Psoas muscle (tissue), 8 donors: ENCODE data around the gene ROBO1. TPM values are rescaled to one million over a fixed set of nuclear protein-coding genes. Genes with fewer than 3 reads are reported as not detected.

Experiments used
- ATAC-seq, 4 donors: fragments of 200-7000 bp; cut with Tn5 transposase; one replicate each; pipeline ENCODE4 v1.9.1; 2020; ENCODE audit warnings: moderate library complexity in 3 of 4, mild to moderate bottlenecking in 2 of 4
- DNase-seq, 2 donors: peaks; one replicate each; pipeline ENCODE4 v3.0.0-alpha.2; 2020
- H3K27ac ChIP-seq: fragments of 200-600 bp; one replicate; pipeline ENCODE4 v1.8.0; 2022
- H3K27me3 ChIP-seq, 3 donors: fragments of 200-600 bp in 1 of 3; one replicate each; pipeline versions ENCODE4 v1.6.1 to v1.8.0; 2013 to 2022; ENCODE audit warnings: low read length in 2 of 3, mild to moderate bottlenecking in 2 of 3, moderate library complexity in 1 of 3; ENCODE audit not compliant: insufficient read depth in 3 of 3
- H3K36me3 ChIP-seq, 2 donors: fragments of 200-600 bp in 1 of 2; one replicate each; pipeline versions ENCODE4 v1.6.1 to v1.8.0; 2013 to 2022; ENCODE audit warnings: low read depth in 1 of 2, mild to moderate bottlenecking in 1 of 2, moderate library complexity in 1 of 2; ENCODE audit not compliant: insufficient read depth in 1 of 2
- H3K4me1 ChIP-seq: fragments of 200-600 bp; one replicate; pipeline ENCODE4 v1.8.0; 2022
- H3K4me3 ChIP-seq: fragments of 200-600 bp; one replicate; pipeline ENCODE4 v1.8.0; 2022; ENCODE audit warnings: mild to moderate bottlenecking
- H3K9me3 ChIP-seq: fragments of 200-600 bp; one replicate; pipeline ENCODE4 v1.8.0; 2022
- WGBS, 3 donors: extraction: QIAGEN DNeasy Blood & Tissue Kit; methylation state at CpG; one replicate each; pipeline versions ENCODE4 v1.1.6 to v1.1.7; 2013; 5-methylcytosine and 5-hydroxymethylcytosine counted together
- intact Hi-C, 2 donors: fragments of 100-400 bp; cut with DNase I; formaldehyde crosslinking; loops; one replicate each; pipeline versions ENCODE4 v1.11.0 to v1.14.2; 2022
- polyA plus RNA-seq, 3 donors: library from polyadenylated mRNA; stranded (reverse); fragments of 200-250 nt; gene quantifications; one replicate each; pipeline ENCODE4 v1.2.3, GENCODE V29; 2013
- total RNA-seq, 4 donors: library from RNA; stranded (reverse); fragmentation: NEBNext Ultra II Directional in 2 of 4; extraction: Animal tissue kit (Norgen Biotek cat#: 25700) in 2 of 4; gene quantifications; one replicate each; pipeline versions ENCODE4 v1.2.1 to v1.2.4, GENCODE V29; 2021 to 2023
- TF ChIP-seq, protein P1 (sequence below): fragments of 200-600 bp; IDR thresholded peaks from one replicate; pipeline ENCODE4 v1.8.0; 2022; ENCODE audit warnings: antibody characterized with exemption
- donor health status: healthy with polysubstance abuse.
- donor health status: DM: no; HTN: no; CAD: no; lungs with moderate emphysema.
- donor health status: Bipolar disorder and iron deficiency.
- donor health status: healthy.
- donor health status: DM: yes; HTN: yes; CAD: no.
- donor health status: DM: no; HTN: no; CAD: no.
- donor health status: DM: no; HTN: no; CAD: no.
- donor health status: DM: yes; HTN: yes; CAD: no.

Gene ROBO1
- total and polyA plus RNA-seq, 7 donors = 0.52 to 14.0 (median 4.9) TPM

DNA sequence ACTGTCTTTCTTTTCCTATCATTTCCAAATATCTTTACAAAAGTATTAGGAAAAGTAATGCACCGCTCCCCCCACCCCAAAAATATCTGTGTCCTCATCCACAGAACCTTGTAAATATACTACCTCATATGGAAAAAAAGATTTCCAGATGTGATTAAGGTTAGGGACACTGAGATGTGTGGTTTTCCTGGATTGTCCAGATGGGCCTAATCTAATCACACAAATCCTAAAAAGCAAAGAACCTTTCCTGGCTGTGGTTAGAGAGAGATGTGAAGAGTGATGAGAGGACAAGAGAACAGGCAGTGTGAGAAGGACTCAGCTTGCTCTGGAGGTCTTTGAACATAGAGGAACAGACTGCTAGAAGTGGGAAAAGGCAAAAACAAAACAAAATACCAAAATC, 77.7 kb downstream of the ROBO1 start:
- TF ChIP-seq, protein P1, sequence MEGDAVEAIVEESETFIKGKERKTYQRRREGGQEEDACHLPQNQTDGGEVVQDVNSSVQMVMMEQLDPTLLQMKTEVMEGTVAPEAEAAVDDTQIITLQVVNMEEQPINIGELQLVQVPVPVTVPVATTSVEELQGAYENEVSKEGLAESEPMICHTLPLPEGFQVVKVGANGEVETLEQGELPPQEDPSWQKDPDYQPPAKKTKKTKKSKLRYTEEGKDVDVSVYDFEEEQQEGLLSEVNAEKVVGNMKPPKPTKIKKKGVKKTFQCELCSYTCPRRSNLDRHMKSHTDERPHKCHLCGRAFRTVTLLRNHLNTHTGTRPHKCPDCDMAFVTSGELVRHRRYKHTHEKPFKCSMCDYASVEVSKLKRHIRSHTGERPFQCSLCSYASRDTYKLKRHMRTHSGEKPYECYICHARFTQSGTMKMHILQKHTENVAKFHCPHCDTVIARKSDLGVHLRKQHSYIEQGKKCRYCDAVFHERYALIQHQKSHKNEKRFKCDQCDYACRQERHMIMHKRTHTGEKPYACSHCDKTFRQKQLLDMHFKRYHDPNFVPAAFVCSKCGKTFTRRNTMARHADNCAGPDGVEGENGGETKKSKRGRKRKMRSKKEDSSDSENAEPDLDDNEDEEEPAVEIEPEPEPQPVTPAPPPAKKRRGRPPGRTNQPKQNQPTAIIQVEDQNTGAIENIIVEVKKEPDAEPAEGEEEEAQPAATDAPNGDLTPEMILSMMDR = no peak
- DNase-seq (no peak), ATAC-seq (no peak)
- Histone ChIP-seq H3K27ac (no peak overlapping the region), H3K9me3 (no peaks in the 10 kb centered on the region), H3K36me3 (no peaks in the 10 kb centered on the region), H3K4me3 (no peak overlapping the region), H3K4me1 (no peaks in the 10 kb centered on the region), H3K27me3 (no peaks in the 10 kb centered on the region)
- intact Hi-C loops = no loop called here
- WGBS, 3 donors = 67 to 88% (median 74%) methylated on average over 1 of the region's 1 CpG

DNA sequence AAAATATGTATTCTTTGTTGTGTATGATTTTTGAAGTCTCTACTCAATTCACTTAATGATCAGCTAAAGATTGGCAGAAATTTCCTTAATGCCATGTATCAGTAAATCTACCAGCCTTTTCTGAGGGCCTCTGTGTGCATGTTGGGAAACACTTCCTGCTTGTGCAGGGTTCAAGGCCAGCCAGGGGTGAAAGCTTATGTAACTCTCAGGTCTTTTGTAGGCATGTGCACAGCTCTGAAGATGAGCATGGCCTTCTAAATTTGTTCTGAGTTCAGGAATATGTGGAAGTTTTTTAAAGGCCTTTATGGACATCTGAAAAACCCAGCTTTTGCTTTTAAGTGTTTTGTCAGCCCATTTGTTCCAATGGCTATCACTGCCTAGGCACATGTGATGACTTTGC, 82.7 kb downstream of the ROBO1 start:
- intact Hi-C loops = no loop called here
- H3K27ac ChIP-seq = no peak overlapping the region
- H3K4me3 ChIP-seq = no peak overlapping the region
- no peaks in the 10 kb centered on the region for H3K9me3 ChIP-seq
- TF ChIP-seq, protein P1 = no peak
- no peak for DNase-seq
- H3K4me1 ChIP-seq = no peaks in the 10 kb centered on the region
- no peaks in the 10 kb centered on the region for H3K36me3 ChIP-seq
- ATAC-seq = no peak
- no peaks in the 10 kb centered on the region for H3K27me3 ChIP-seq

DNA sequence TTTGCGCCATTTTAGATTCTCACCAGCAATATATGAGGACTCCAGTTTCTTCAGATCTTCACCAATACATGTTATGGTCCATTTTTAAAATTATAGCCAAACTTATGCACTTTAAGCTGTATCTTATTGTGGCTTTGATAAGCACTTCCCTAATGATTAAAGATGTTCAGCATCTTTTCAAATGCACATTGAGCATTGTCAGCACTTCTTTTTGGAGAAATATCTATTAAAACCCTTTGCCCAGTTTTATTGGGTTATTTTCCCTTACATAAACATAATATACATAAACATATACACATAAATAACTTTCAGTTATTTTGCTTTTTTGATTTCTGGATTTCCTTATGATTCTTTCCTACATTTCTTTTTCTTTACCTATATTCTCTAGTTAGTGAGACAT, 83.8 kb downstream of the ROBO1 start:
- Histone ChIP-seq H3K36me3 (no peaks in the 10 kb centered on the region), H3K4me3 (no peak overlapping the region), H3K4me1 (no peaks in the 10 kb centered on the region), H3K27me3 (no peaks in the 10 kb centered on the region), H3K9me3 (no peaks in the 10 kb centered on the region), H3K27ac (no peak overlapping the region)
- TF ChIP-seq, protein P1 = no peak
- 94 to 100% (median 100%) methylated on average over 1 of the region's 1 CpG for WGBS, 3 donors
- intact Hi-C loops = no loop called here
- ATAC-seq (no peak), DNase-seq (no peak)

DNA sequence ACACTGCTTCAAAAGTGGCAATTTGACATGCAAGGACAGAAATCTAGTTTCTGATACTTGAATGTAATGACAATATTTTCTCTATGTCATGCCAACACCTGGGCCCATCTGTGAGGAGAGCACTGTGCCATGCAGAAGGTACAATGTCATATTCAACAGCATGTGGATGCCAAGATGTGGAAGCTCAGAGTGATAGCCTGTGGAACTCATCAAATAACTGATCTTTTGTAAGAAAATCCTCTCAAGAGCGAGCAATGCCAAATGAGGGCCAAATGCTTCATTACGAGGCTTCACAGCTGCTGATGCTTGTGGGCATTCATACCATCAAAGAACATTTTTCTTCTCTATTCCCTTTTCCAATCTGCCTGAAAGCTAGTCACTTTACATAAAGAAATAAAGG, 95.1 kb downstream of the ROBO1 start:
- no peak for ATAC-seq
- 21 to 32% (median 31%) methylated on average over 2 of the region's 2 CpGs for WGBS, 3 donors
- intact Hi-C loops = no loop called here

DNA sequence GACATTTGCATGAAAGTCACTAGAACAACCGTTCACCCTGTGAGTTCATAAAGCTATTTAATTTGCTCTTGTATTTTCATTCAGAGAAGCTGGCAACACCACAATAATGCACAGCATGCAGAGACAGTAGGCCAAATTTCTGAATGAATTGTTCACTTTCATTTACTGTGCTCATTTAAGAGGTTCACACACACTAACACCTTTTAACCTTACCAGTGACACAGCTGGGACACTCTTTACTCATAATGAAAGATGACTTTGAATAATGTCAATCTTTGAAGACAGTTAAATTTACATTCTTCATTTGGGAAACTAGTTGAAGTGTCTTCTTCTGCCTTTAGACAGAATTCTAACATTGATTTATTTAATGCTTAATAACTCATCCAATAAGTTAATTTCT, 95.7 kb downstream of the ROBO1 start:
- Histone ChIP-seq H3K4me1 (no peaks in the 10 kb centered on the region), H3K27me3 (no peaks in the 10 kb centered on the region), H3K9me3 (no peaks in the 10 kb centered on the region), H3K27ac (no peak overlapping the region), H3K4me3 (no peak overlapping the region), H3K36me3 (no peaks in the 10 kb centered on the region)
- DNase-seq (no peak), ATAC-seq (no peak)
- intact Hi-C loops = no loop called here
- TF ChIP-seq, protein P1 = no peak
- WGBS, 3 donors = 58 to 64% (median 60%) methylated on average over 1 of the region's 1 CpG

More for the DNA sequence above, 95.1 kb downstream of the ROBO1 start:
- H3K4me1 ChIP-seq = no peaks in the 10 kb centered on the region
- no peak overlapping the region for H3K4me3 ChIP-seq
- H3K36me3 ChIP-seq = no peaks in the 10 kb centered on the region
- no peaks in the 10 kb centered on the region for H3K27me3 ChIP-seq
- no peak overlapping the region for H3K27ac ChIP-seq
- H3K9me3 ChIP-seq = no peaks in the 10 kb centered on the region
- DNase-seq = no peak
- TF ChIP-seq, protein P1 = no peak
